ENCODE measurements around the gene VPS26B.

VPS26B gene

DNA sequence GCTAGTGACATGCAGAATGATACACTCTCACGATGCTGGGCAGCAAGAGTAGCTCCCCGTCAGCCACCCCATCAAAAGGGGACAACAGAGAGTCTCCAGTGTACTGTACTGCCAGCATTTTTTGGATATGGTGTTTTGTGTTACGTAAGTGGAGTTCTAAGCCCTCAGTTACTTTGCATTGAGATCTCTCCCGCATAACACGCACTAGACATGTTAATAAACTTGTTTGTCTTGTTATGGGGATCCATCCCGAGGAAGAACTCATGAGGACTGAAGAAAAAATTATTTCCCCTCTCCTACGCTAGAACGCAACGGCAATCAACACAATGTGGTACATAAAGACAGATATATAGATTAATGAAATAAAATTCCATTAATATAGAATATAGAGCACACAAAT is 24.9 kb upstream of the VPS26B start:
- H3K36me3 ChIP-seq, result peaks cover 80% of the 10 kb centered on the region
- H3K27me3 ChIP-seq (ENCODE audit: insufficient read depth, low read depth, severe bottlenecking), result no peaks in the 10 kb centered on the region
- no peaks in the 10 kb centered on the region for H3K9me3 ChIP-seq (ENCODE audit: severe bottlenecking)
- H3K4me3 ChIP-seq (ENCODE audit: low read depth, low read length), result no peak overlapping the region
- no peak for DNase-seq
- TF ChIP-seq, protein P1, sequence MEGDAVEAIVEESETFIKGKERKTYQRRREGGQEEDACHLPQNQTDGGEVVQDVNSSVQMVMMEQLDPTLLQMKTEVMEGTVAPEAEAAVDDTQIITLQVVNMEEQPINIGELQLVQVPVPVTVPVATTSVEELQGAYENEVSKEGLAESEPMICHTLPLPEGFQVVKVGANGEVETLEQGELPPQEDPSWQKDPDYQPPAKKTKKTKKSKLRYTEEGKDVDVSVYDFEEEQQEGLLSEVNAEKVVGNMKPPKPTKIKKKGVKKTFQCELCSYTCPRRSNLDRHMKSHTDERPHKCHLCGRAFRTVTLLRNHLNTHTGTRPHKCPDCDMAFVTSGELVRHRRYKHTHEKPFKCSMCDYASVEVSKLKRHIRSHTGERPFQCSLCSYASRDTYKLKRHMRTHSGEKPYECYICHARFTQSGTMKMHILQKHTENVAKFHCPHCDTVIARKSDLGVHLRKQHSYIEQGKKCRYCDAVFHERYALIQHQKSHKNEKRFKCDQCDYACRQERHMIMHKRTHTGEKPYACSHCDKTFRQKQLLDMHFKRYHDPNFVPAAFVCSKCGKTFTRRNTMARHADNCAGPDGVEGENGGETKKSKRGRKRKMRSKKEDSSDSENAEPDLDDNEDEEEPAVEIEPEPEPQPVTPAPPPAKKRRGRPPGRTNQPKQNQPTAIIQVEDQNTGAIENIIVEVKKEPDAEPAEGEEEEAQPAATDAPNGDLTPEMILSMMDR (IDR thresholded peaks at IDR 0.05; ENCODE audit: low read depth, low read length), result no peak
- H3K27ac ChIP-seq, result no peak overlapping the region

DNA sequence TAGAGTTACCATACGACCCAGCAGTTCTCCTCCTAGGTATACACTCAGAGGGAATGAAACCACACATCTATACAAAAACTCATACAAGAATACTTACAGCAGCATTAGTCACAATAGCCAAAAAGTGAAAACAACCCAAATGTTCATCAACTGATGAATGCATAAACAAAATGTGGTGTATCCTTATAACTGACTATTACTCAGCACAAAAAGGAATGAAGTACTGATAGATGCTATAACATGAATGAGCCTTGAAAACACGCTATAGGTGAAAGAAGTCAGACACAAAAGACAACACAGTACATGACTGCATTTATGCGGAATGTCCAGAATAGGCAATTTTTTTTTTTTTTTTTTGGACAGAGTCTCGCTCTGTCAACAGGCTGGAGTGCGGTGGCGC is 23.8 kb upstream of the VPS26B start:
- H3K27ac ChIP-seq, result no peak overlapping the region
- TF ChIP-seq, protein P1 (IDR thresholded peaks at IDR 0.05; ENCODE audit: low read depth, low read length), result no peak
- H3K27me3 ChIP-seq (ENCODE audit: insufficient read depth, low read depth, severe bottlenecking), result no peaks in the 10 kb centered on the region
- no peak overlapping the region for H3K4me3 ChIP-seq (ENCODE audit: low read depth, low read length)
- no peak for DNase-seq
- no peaks in the 10 kb centered on the region for H3K9me3 ChIP-seq (ENCODE audit: severe bottlenecking)
- H3K36me3 ChIP-seq, result peaks cover 79% of the 10 kb centered on the region

DNA sequence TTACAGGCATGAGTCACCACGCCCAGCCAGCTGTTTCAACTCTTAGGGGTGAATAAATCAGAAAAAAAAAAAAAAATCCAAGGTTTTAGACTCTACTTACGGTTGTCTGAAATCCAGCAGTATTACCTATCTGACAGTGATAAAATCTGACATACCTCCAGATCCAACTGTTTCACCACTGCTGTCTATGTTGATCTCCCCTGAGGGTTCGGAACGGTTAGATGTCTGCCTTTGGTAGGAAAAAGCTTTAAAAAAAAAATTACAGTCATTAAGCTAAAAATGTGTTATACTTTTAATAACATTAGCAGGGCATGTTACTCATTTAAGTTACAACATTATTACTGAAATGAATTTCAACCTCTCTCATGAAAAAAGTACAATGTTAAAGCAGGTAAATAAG is 21.8 kb upstream of the VPS26B start:
- H3K27me3 ChIP-seq (ENCODE audit: insufficient read depth, low read depth, severe bottlenecking), result no peaks in the 10 kb centered on the region
- no peak overlapping the region for H3K27ac ChIP-seq
- TF ChIP-seq, protein P1 (IDR thresholded peaks at IDR 0.05; ENCODE audit: low read depth, low read length), result no peak
- peak; percentile 38 for DNase-seq
- peaks cover 79% of the 10 kb centered on the region for H3K36me3 ChIP-seq
- H3K4me3 ChIP-seq (ENCODE audit: low read depth, low read length), result no peak overlapping the region
- no peaks in the 10 kb centered on the region for H3K9me3 ChIP-seq (ENCODE audit: severe bottlenecking)

DNA sequence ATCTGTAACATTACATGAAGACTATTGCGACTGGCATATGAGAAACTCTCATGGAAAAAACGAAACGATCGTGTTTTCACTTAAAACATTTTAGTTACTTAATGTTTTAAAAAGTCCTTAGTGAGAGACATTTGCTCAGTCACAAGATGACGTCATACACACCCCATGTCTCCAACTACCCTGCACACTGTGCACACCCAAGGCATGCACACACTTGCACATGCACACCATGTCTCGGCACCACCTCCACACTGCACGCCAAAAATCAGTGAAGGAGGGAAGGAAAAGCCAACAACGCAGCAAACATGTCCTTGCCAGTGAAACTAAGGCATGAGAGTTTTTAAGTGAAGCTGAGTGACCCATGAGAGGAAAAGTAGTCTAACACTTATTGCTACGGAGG is 18.7 kb upstream of the VPS26B start:
- no peak for DNase-seq
- TF ChIP-seq, protein P1 (IDR thresholded peaks at IDR 0.05; ENCODE audit: low read depth, low read length), result no peak
- Histone ChIP-seq H3K27me3 (ENCODE audit: insufficient read depth, low read depth, severe bottlenecking) (no peaks in the 10 kb centered on the region), H3K36me3 (peaks cover 94% of the 10 kb centered on the region), H3K4me3 (ENCODE audit: low read depth, low read length) (no peak overlapping the region), H3K9me3 (ENCODE audit: severe bottlenecking) (no peaks in the 10 kb centered on the region), H3K27ac (no peak overlapping the region)

DNA sequence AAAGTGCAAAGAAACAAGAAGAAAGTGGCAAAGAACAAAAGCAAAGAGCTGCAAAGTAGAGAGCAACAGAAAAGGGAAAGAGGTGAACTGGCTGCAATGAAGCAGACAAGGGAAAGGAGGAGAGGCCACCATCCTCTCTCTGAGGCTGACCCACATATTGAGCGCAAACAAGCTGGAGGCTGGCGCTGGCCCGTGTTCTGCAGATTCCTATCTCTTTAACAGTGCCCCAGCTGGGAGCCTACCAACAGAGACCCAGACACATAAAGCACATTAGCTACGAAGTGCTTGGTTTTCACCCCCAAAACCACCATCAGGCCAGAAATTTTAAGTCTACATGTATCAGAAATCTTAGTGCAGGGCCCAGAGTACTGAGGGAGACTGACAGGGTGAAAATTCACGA is 18.3 kb upstream of the VPS26B start:
- H3K9me3 ChIP-seq (ENCODE audit: severe bottlenecking), result no peaks in the 10 kb centered on the region
- no peak overlapping the region for H3K4me3 ChIP-seq (ENCODE audit: low read depth, low read length)
- TF ChIP-seq, protein P1 (IDR thresholded peaks at IDR 0.05; ENCODE audit: low read depth, low read length), result no peak
- DNase-seq, result no peak
- H3K27me3 ChIP-seq (ENCODE audit: insufficient read depth, low read depth, severe bottlenecking), result no peaks in the 10 kb centered on the region
- H3K27ac ChIP-seq, result no peak overlapping the region
- H3K36me3 ChIP-seq, result peaks cover 93% of the 10 kb centered on the region

DNA sequence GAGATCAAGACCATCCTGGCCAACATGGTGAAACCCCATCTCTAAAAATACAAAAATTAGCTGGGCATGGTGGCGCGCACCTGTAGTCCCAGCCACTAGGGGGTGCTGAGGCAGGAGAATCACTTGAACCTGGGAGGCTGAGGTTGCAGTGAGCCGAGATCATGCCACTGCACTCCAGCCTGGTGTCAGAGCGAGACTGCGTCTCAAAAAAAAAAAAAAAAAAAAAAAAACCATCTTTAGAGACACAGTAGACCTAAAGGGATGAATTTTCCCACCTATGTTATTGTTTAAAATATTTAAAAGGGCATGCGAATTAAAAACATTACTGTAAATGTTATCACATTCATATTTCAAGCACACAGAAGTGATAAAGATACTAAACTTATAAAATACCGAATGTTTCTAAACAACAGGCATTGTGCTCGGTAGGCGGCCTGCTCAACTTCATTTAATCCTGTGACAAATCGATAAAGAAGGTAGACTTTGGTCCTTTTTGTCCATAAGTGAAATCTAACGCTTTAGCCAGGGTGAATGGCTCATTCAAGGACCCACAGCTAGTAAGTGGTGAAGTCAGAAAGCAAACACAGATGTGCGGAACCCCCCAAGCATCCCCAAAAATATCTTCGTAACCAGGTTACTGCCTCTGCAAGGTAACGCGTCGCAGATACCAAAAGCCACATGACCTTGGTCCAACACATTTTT is 16.8 kb upstream of the VPS26B start:
- Histone ChIP-seq H3K27me3 (ENCODE audit: insufficient read depth, low read depth, severe bottlenecking) (no peaks in the 10 kb centered on the region), H3K9me3 (ENCODE audit: severe bottlenecking) (no peaks in the 10 kb centered on the region), H3K36me3 (peaks cover 88% of the 10 kb centered on the region), H3K4me3 (ENCODE audit: low read depth, low read length) (no peak overlapping the region), H3K27ac (no peak overlapping the region)
- peak; percentile 63 for DNase-seq
- TF ChIP-seq, protein P1 (IDR thresholded peaks at IDR 0.05; ENCODE audit: low read depth, low read length), result peak; percentile 40; the same call in 1 of the 2 replicates
